ENCODE data around the gene LPP.
"Not testable (repeated sequence)": the region's sequence is repeated elsewhere in the genome, so short reads cannot be mapped to it uniquely, and the experiment has no call there.

The LPP gene

DNA sequence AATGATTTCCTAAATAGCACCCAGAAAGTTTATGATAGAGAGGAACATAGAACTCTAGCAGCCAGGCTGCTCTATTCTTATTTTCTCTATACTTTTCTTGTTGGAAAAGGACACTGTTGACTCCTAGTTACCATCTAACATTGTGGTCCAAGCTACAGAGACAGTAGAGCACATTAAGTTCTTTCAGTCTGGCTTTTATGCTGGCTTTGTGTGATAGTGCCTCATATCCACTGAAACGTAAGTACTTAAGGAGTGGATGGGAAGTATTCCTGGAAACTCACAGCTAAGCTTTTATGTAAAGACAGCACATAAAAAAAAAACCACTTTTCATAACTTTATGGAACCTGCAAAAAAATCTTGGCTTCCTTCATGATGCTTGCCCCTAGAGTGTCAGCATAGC, 537.7 kb downstream of the LPP start:
- no peak for DNase-seq

- DNase-seq = no peak
Measured at GRCh38 chr3:188692700-188693099, 538.7 kb downstream of the LPP start.

DNA sequence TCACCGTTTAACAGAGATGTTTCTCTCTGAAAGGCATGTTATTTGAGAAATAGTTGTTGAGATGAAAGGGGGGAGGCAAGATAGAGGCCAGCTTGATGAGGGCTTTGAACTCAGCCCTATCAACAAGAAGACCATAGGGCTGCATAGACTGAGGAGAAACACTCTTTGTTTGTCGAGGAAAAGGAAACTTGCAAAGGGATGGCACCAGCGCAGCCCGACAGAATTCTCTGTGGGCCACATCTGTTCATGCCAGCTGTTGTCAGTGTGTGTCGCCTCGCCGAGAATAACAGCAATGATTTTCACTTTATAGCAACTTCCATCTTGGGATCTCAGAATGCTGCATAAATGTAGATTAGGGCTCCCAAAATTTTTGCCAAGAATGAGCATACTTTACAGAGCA, 539.5 kb downstream of the LPP start:
- no peak for DNase-seq

GRCh38 chr3:188695241-188695640, 541.3 kb downstream of the LPP start:
- no peak for DNase-seq

GRCh38 chr3:188697127-188697526, 543.2 kb downstream of the LPP start:
- DNase-seq = no peak

GRCh38 chr3:188698436-188698835, 544.5 kb downstream of the LPP start:
- DNase-seq = no peak

GRCh38 chr3:188700501-188700900, 546.5 kb downstream of the LPP start:
- DNase-seq = no peak

- no peak for DNase-seq
Measured at GRCh38 chr3:188700918-188701317, 547.0 kb downstream of the LPP start.

GRCh38 chr3:188701485-188701969, 547.6 kb downstream of the LPP start:
- no peak for DNase-seq

GRCh38 chr3:188702028-188702427, 548.1 kb downstream of the LPP start:
- not testable (repeated sequence) for DNase-seq

DNA sequence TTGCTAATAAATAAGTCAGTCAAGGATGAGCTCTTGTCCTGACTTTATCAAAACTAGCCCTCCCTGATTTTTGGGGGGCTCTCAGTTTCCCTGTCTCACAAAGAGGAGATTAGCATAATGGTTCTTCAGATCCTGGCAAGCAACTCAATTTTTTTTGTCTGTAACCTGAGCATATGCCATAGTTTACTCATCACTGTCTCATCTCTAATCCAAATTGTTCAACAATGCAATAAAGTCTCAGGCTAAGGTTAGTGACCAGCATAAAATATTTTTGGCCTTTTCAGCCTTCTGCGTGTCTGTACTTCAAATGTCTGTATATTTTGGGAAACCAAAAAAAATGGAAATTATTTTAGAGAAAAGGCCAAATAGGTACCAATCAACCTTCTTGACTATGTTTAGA, 552.2 kb downstream of the LPP start:
- peak; percentile 30 for DNase-seq

DNA sequence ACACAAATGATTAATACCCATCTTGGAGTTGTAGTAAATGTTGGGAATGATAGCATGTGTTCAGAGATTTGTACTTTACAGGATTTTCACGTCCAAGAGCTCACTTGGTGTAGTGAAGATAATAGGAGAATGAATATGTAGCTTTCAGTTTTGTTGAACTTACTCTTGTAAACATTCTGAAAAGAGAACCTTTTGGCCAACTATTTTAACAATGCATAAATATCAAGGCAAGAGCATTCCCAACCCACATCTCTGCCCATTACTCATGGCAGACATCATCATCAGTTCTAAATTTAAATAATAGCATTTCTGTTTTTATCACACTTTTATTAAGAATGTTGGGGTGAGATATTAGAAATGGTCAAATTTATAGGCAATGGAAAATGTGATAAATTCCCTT, 552.6 kb downstream of the LPP start:
- no peak for DNase-seq

DNA sequence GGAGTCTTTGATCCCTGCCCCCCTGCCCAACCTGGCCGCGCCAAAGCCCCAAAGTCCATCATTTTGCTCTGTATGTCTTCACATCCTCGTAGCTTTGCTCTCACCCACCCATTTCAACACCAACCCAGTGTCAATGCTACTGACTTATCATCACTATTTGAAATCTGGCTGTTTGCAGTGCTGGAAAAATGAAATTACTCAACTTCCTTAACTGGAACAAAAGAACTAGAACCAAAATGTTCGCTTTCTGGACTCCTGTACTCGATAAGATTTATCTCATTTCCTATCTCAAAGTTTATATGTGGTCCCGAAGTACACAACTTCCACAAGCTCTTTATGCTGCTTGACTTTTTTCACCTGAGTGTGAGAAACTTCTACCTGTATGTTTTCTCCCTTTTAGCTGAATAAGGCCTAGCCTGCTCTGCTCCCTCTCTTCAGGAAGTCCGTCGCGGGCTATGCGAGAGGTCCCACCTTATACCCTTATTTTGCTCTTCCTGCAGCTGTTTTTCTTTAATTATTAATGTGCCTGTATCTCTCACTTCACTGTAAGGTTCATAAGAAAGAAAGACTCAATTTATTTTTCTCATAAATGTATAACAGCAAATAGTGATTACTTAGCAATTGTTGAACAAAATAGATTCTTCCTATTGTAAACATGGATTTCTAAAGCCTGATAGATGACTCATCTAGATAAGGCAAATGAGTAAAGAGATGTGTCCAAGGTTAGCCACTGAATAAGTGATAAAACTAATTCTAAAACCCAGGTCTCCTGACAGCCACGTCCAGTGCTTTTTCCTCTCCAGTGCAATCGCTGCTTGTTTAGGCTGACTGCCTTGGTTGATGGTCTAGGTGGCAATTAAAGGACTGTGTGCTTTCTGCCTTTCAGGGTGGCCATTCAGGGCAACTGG, 553.7 kb downstream of the LPP start:
- DNase-seq = no peak

- no peak for DNase-seq
Measured at GRCh38 chr3:188711881-188712247, 557.9 kb downstream of the LPP start.

DNA sequence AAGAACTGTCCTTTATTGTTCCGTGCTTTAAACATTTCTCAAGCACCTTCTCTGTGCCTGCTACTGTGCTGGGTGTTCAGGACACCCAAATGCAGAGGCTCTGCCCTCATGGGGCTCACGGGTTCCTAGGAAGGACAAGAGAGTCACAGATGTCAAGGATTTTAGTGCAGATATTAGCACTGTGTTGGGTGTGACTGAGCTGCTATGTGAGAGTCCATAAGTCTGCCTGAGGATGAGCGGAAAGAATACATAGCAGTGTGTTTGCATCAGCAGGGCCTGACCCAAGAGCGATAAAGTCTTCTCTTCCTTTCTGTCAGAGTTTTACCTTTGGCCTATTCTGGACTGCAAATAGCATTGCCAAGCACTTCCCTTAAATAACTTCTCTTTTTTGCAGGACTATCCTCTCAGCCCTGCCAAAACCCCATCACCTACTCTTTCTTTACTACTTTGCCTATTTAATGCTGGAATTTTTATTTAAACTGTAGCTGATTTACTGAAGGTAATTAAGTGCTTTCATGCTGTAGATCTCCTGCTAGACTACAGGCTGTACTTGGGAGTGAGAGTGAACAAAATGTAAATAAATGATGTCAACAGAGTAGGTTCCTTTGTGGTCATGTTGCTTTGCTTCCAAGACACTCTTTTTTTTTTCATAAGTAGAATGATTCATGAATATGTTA, 558.4 kb downstream of the LPP start:
- no peak for DNase-seq

GRCh38 chr3:188712991-188713390, 559.0 kb downstream of the LPP start:
- DNase-seq = no peak

GRCh38 chr3:188719545-188719944, 565.6 kb downstream of the LPP start:
- DNase-seq = no peak

DNA sequence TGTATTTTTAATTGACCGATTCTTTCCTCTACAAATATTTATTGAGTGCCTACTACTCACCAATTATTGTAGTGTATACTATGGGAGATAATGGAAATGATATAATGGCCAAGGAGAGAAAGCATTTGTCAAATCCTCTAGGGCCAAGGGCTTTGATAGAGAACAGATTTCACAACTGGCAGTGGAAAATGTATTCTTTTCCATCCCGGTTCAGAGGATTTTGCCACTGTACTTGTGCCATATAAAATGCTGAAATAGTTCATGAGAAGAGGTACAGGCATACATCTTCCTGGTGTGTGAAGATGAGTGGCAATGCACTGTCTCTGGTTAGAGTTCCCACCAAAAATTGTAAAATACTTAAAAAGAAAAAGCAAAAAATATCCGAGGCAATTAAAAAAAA, 566.3 kb downstream of the LPP start:
- no peak for DNase-seq

GRCh38 chr3:188720636-188721035, 566.7 kb downstream of the LPP start:
- no peak for DNase-seq

DNA sequence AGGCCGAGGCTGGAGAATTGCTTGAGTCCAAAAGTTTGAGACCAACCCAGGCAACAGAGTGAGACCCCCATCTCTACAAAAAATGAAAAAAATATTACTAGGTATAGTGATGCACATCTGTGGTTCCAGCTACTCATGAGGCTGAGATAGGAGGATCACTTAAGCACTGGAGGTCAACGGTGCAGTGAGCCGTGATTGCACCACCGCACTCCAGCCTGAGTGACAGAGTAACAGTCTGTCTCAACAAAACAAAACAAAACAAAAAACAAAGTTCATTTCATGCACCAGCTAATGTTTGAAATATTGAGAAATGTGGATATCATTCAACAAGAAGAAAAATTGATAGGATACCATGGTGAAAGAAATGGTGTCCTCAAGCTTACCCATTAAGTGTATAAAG, 567.4 kb downstream of the LPP start:
- DNase-seq = no peak

DNA sequence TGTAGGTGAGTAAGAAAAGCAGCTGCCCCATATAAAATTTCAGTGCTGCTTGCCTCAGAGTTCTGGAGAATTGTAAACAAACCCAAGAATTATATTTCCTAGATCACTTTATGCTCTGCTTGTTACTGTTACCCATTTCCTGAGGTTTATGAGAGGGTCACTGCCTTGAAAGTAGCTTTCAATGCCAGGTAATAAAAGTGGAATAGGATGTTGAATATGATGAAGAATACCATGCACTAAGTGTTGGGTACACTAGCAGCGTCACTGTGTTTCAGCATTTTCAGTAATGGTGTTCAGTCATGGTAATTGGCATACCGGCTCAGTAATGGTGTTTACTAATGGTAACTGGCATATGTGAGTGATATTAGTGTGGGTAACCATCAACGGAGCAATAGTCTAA, 568.0 kb downstream of the LPP start:
- no peak for DNase-seq

DNA sequence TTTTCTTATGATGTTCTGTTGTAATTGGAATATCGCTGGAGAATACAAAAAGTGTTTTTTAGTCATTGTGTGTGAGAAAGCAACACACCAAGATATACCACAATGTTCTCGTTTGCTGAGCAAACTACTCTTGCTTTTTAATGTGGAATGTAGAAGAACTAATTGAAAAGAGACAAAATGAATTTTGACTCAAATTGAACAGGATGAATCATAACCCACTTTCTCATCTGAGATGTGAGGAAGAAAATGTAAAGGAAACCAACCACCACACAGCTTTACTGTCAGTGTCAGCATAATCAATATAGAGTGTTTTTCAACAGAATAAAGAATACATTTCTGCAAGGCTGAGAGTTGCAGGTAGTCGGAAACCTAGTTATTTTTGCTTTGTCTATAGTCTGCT, 569.0 kb downstream of the LPP start:
- no peak for DNase-seq

- DNase-seq = no peak
Measured at GRCh38 chr3:188727052-188727451, 573.1 kb downstream of the LPP start.

- no peak for DNase-seq
Measured at GRCh38 chr3:188728371-188728896, 574.5 kb downstream of the LPP start.
